Natural killer cell (primary cell): ENCODE data around the gene GALNT17. TPM values are rescaled to one million over a fixed set of nuclear protein-coding genes. Genes with fewer than 3 reads are reported as not detected.

Experiments
- ATAC-seq, 3 donors: fragments of 150-1000 bp in 2 of 3; fragments of 200-7000 bp in 1 of 3; cut with Tn5 transposase; 1 replicate in 1 of 3; 2 replicates in 2 of 3; pipeline ENCODE4 v1.10.0; 2021; ENCODE audit warnings: mild to moderate bottlenecking in 2 of 3, moderate library complexity in 2 of 3
- DNase-seq, 2 donors: peaks; one replicate each; pipeline versions ENCODE4 v3.0.0 to v3.0.0-alpha.2; 2013 to 2021; ENCODE audit warnings: mixed read lengths in 1 of 2
- H3K27ac ChIP-seq: one replicate; pipeline ENCODE4 v1.5.1; 2013; ENCODE audit warnings: mild to moderate bottlenecking, low read length
- H3K27me3 ChIP-seq: one replicate; pipeline ENCODE4 v1.6.1; 2013; ENCODE audit warnings: low read length; ENCODE audit not compliant: control insufficient read depth, insufficient read depth
- H3K36me3 ChIP-seq: one replicate; pipeline ENCODE4 v1.6.1; 2013; ENCODE audit warnings: low read length; ENCODE audit not compliant: control insufficient read depth, insufficient read depth
- H3K4me1 ChIP-seq: one replicate; pipeline ENCODE4 v1.6.1; 2013; ENCODE audit warnings: low read length; ENCODE audit not compliant: control insufficient read depth, insufficient read depth
- H3K4me3 ChIP-seq: one replicate; pipeline ENCODE4 v1.5.1; 2013; ENCODE audit warnings: low read length
- H3K9me3 ChIP-seq: one replicate; pipeline ENCODE4 v1.6.1; 2013; ENCODE audit warnings: low read length; ENCODE audit not compliant: control insufficient read depth, insufficient read depth
- H3K27ac Mint-ChIP-seq, 2 donors: one replicate each; pipeline ENCODE4 v1.8.0; 2022; ENCODE audit warnings: mild to moderate bottlenecking in 2 of 2, mixed read lengths in 2 of 2, moderate library complexity in 1 of 2
- H3K27me3 Mint-ChIP-seq, 2 donors: one replicate each; pipeline ENCODE4 v1.8.0; 2022; ENCODE audit warnings: low read depth in 2 of 2, mixed read lengths in 2 of 2
- H3K36me3 Mint-ChIP-seq: one replicate; pipeline ENCODE4 v1.8.0; 2022; ENCODE audit warnings: mixed read lengths
- H3K4me1 Mint-ChIP-seq, 2 donors: one replicate each; pipeline ENCODE4 v1.8.0; 2022; ENCODE audit warnings: mixed read lengths in 2 of 2
- H3K4me3 Mint-ChIP-seq: one replicate; pipeline ENCODE4 v1.8.0; 2022; ENCODE audit warnings: mild to moderate bottlenecking, moderate library complexity, mixed read lengths
- H3K9me3 Mint-ChIP-seq, 2 donors: one replicate each; pipeline ENCODE4 v1.8.0; 2022; ENCODE audit warnings: mixed read lengths in 2 of 2
- CTCF ChIP-seq: fragments of 200-600 bp; IDR thresholded peaks from one replicate; pipeline ENCODE4 v1.8.0; 2022; ENCODE audit warnings: antibody characterized with exemption
- whole genome bisulfite sequencing: methylation state at CpG from one replicate; pipeline ENCODE4 v1.1.7; 2013; ENCODE audit warnings: missing lambda C conversion rate; ENCODE audit not compliant: insufficient coverage; 5-methylcytosine and 5-hydroxymethylcytosine counted together
- intact Hi-C: fragments of 100-400 bp; cut with micrococcal nuclease; formaldehyde crosslinking; loops from one replicate; pipeline ENCODE4 v1.14.2; 2022
- total RNA-seq, 4 donors: library from RNA; stranded (reverse); fragments of 120-200 nt in 1 of 4; gene quantifications; one replicate each; pipeline versions ENCODE4 v1.2.3 to v1.2.4, GENCODE V29; 2013 to 2022

GALNT17 gene
- total RNA-seq, 3 donors from 2014 or later (not counting 1 experiment from before 2014, with no cell fraction given) = not detected

DNA sequence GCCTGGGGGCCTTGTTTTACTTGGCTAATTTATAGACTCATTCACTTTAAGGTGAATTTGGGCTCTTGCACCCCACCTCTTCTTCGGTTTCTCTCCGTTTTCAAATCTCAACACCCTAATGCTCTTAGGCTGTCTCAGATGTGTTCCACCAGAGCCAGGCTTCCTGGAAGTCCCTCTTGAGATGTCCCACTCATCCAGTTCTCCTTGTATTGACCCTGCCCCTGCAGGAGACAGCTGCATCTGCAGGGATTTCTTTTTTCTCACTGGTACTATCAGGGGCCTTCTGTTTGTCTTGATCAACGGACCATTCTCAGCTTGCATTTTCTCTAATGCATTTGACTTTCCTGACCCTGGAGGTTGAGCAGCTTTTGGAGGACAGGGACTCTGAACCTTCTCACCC lies 279.5 kb downstream of the GALNT17 start:
- peaks cover 8% of the 10 kb centered on the region for H3K9me3 ChIP-seq

GRCh38 chr7:71414490-71414889 lies 282.5 kb downstream of the GALNT17 start:
- Mint-ChIP-seq H3K4me1 (no peaks in the 10 kb centered on the region), H3K27me3 (no peaks in the 10 kb centered on the region), H3K4me3 (no peak overlapping the region), H3K27ac (no peak overlapping the region), H3K36me3 (no peaks in the 10 kb centered on the region), H3K9me3 (peaks cover 8 to 26% of the 10 kb centered on the region in 2 donors)
- ATAC-seq (no peak), DNase-seq (no peak)
- no peak overlapping the region for H3K27ac ChIP-seq
- no peak for TF ChIP-seq CTCF
- H3K27me3 ChIP-seq = no peaks in the 10 kb centered on the region
- 38% methylated on average over 6 of the region's 6 CpGs for WGBS
- intact Hi-C loops = no loop called here
- H3K9me3 ChIP-seq = peaks cover 4% of the 10 kb centered on the region
- H3K4me1 ChIP-seq = no peaks in the 10 kb centered on the region
- no peak overlapping the region for H3K4me3 ChIP-seq
- no peaks in the 10 kb centered on the region for H3K36me3 ChIP-seq

More for the DNA sequence above, 279.5 kb downstream of the GALNT17 start:
- no peak overlapping the region for H3K27ac ChIP-seq
- intact Hi-C loops = no loop called here
- Mint-ChIP-seq H3K9me3 (peaks cover 10 to 25% of the 10 kb centered on the region in 2 donors), H3K27me3 (no peaks in the 10 kb centered on the region), H3K27ac (no peak overlapping the region), H3K4me3 (no peak overlapping the region), H3K4me1 (no peaks in the 10 kb centered on the region), H3K36me3 (no peaks in the 10 kb centered on the region)
- no peak overlapping the region for H3K4me3 ChIP-seq
- TF ChIP-seq CTCF = no peak
- DNase-seq (no peak), ATAC-seq (no peak)
- no peaks in the 10 kb centered on the region for H3K36me3 ChIP-seq
- 100% methylated on average over 3 of the region's 3 CpGs for WGBS
- H3K4me1 ChIP-seq = no peaks in the 10 kb centered on the region
- H3K27me3 ChIP-seq = no peaks in the 10 kb centered on the region

DNA sequence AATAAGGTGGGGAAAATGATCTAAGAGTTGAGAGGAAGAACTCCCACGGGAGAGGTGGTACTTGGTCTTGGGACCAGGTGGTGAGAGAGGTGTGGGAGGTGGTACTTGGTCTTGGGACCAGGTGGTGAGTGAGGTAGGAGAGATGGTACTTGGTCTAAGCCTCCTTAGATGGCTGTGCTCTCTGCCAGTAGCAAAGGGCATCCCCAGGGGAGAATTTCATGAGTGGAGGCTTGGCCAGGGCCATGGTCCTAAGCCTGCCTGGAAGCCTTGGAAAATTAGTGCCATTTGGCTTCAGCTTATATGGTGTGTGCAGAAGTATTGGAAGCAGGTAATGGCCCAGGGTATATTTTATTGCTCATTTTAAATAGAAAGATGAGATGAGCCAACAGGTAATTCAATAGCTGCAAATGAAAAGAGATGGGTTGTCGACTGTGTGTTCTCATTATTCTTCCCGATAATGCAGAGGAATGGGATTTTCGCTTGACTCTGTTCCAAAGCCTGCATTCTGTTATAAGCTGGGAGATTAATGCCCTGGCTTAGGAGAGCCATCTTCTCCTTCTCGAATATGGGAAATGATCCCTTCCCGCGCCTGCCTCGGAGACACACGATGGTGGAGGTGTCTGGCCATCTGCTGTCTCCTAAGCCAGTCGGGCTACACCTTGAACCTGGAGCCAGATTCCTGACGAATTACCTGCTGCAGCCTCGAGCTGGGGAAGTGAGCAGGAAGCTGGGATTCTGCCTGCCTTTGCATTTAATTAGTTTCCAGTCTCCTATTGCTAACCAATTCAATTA lies 287.8 kb downstream of the GALNT17 start:
- Mint-ChIP-seq H3K36me3 (no peaks in the 10 kb centered on the region), H3K4me3 (no peak overlapping the region), H3K27me3 (no peaks in the 10 kb centered on the region), H3K27ac (no peak overlapping the region), H3K4me1 (no peaks in the 10 kb centered on the region), H3K9me3 (peaks cover 5 to 15% of the 10 kb centered on the region in 2 donors)
- Histone ChIP-seq H3K27me3 (no peaks in the 10 kb centered on the region), H3K4me3 (no peak overlapping the region), H3K36me3 (no peaks in the 10 kb centered on the region), H3K4me1 (no peaks in the 10 kb centered on the region), H3K27ac (no peak overlapping the region), H3K9me3 (peaks cover 7% of the 10 kb centered on the region)
- ATAC-seq (no peak), DNase-seq (no peak)
- WGBS = 88% methylated on average over 12 of the region's 12 CpGs
- intact Hi-C loops = no loop called here
- TF ChIP-seq CTCF = no peak

DNA sequence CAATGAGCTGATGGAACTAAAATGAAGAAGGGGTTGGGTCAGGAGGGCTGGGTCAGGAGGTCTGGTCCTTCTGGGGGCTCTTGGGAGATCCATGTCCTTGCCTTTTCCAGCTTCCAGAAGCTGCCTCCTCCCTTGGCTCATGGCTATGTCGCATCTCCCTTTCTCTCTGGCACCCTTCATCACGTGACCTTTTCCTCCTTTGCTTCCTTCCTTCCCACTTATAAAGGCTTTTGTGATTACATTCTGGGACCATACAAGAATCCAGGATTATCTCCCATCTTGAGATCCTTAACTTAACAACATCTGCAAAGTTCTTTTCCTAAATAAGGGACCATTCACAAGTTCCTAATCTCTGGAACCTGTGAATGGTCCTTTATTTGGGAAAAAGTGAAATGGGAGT lies 290.2 kb downstream of the GALNT17 start:
- H3K4me3 Mint-ChIP-seq = no peak overlapping the region
- ATAC-seq (no peak), DNase-seq (no peak)
- WGBS = 77% methylated on average over 2 of the region's 2 CpGs
- intact Hi-C loops = no loop called here
- no peaks in the 10 kb centered on the region for H3K4me1 ChIP-seq
- no peak overlapping the region for H3K27ac Mint-ChIP-seq
- H3K9me3 ChIP-seq = peaks cover 7% of the 10 kb centered on the region
- H3K27ac ChIP-seq = no peak overlapping the region
- peaks cover 5 to 8% of the 10 kb centered on the region in 2 donors for H3K9me3 Mint-ChIP-seq
- no peaks in the 10 kb centered on the region for H3K27me3 Mint-ChIP-seq
- H3K4me3 ChIP-seq = no peak overlapping the region
- H3K36me3 ChIP-seq = no peaks in the 10 kb centered on the region
- H3K27me3 ChIP-seq = no peaks in the 10 kb centered on the region
- H3K4me1 Mint-ChIP-seq = no peaks in the 10 kb centered on the region
- no peaks in the 10 kb centered on the region for H3K36me3 Mint-ChIP-seq
- no peak for TF ChIP-seq CTCF
